GM12873 (cell line): Measurements from ENCODE around the gene STXBP5.

Source experiments
- CTCF ChIP-seq: IDR thresholded peaks from 2 replicates; pipeline ENCODE4 v1.5.1; 2012; ENCODE audit warnings: low read depth, mild to moderate bottlenecking, moderate library complexity, low read length, control low read depth; ENCODE audit not compliant: insufficient read depth; ENCODE audit errors: missing control alignments

STXBP5 gene

DNA sequence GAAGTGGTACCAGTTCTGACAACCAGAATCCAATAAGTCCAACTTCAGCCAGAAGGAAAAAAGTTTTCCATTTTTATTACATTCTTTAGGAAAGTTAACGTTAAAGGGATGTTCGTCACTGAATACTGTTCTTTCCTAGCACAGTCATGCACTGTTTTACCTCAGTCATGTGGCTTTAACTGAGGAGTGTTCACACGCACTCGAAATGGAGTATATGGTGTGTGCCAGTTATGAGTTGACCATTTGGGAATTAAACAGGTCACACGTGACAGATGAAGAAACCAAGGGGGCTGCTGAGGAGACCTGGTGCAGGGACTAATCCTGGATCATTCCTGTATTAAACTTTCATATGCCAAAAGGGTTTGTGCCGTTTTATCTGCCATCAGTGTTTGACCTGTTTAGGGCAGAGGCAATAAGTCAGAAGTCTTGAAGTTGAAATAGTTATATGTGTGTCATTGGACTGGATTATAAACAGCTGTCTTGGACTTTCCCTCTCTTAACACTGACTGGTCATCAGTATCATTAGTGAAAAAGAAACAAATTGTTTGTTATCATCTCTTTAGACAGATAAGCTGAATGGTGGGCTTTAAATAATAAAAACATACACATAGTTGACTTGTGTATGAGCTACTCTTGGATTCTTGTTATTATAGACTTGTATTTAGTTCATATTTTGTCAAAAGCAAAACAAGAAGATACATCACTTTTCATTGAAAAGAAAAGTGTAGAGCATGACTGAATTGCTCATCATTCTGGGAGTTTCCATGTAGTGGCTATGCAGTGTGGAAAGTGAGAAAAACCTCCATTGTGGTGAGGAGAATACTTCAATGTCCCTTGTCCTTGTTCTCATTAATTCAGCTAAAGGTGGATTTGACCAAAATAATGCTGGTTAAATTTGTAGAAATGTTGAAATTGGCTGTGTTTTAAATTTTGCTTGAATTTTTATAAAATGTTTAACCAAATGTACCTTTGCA lies 180.8 kb downstream of the STXBP5 start:
- TF ChIP-seq CTCF: no peak

DNA sequence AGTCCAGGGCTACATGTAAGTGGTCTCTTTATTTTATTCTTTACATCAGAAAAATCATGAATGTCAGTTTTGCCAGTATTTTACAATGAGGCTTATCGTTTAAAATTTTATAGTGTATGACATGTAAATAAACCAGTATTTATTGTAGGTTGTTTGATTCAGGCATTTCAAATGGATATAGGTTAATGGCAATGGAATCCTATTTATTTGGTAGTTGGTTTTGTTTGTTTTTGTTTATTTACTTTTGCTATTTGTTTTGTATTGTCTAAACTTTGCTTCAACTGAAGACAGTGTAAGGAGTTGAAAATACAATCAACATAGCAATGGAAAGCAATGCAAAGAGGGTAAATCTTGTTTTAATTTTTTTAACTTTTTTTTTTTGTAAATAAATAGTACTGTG lies 185.2 kb downstream of the STXBP5 start:
- no peak for TF ChIP-seq CTCF

DNA sequence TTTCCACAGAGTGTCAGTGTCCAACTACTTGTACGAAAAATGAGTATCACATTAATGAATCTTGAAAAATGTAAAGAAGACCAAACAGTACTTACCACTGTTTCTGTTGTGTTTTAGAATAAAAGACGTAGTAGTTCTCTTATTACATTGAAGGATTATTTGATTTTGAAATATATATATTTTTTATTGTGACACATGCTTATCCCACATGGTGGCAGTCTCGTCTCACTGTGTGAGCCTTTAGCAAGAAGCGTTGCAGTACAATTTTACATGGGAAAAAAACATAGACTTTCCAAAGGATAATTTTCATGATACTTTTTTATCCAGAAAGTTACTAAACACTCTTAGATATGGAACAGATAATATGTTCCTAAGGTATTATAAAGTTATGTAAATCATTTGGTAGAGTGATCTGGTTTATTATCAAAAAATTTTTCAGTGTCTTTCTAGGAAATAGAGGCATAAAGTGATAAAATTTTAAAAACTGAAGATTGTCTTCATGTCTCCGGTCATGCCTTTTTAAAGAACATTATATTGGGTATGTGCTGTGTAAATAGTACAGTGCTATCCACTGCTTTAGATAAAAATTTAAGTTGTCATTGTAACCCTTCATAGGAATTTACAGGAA lies 186.8 kb downstream of the STXBP5 start:
- peak; percentile 19 for TF ChIP-seq CTCF

- TF ChIP-seq CTCF: no peak
Measured at GRCh38 chr6:147392917-147393625, 188.9 kb downstream of the STXBP5 start.

DNA sequence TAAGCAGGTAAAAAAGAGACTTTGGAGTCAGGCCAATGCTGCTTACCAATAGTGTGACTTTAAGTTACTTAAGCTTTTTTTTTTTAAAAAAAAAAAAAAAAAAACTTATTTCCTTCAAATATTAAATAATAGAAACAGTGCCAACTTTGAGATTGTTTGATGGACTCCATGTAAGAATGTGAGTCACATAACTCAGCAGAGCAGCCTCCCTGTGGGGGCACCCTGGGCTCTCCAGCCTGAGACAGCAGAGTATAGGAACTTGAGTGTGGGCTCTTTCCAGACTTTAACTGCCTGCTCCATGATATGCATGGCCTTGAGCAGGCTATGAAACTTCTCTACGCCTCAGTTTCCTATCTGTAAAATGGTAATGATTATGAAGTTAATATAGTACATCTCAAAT lies 190.9 kb downstream of the STXBP5 start:
- TF ChIP-seq CTCF: no peak

DNA sequence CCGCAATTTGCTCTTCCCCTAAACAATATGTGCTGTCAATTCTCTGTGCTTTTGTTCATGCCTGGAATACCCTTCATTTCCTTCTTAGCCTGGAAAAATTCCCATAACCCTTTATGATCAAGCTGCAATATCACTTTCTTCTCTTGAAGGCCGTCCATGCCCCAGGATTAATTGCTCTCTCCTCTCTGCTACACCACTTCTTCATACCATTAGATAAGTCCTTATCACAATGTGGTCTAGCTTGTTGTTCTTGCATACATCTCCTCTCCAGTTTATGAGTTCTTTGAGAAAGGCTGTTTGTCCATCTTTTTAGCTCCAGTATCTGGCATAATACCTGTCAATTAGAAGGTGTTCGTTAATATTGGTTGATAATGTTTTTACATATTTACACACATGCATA lies 193.1 kb downstream of the STXBP5 start:
- no peak for TF ChIP-seq CTCF

DNA sequence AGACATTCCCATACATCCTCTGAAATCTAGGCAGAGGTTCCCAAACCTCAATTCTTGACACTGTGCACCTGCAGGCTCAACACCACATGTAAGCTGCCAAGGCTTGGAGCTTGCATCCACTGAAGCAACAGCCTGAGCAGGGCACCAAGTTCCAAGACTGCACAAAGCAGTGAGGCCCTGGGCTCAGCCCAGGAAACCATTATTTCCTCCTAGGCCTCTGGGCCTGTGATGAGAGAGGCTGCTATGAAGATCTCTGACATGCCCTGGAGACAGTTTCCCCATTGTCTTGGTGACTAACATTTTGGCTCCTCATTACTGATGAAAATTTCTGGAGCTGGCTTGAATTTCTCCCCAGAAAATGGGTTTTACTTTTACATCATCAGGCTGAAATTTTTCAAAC lies 196.8 kb downstream of the STXBP5 start:
- no peak for TF ChIP-seq CTCF
